Measurements from ENCODE around the gene ANTXRL.
"Not testable (repeated sequence)": the region's sequence is repeated elsewhere in the genome, so short reads cannot be mapped to it uniquely, and the experiment has no call there.

The ANTXRL gene

DNA sequence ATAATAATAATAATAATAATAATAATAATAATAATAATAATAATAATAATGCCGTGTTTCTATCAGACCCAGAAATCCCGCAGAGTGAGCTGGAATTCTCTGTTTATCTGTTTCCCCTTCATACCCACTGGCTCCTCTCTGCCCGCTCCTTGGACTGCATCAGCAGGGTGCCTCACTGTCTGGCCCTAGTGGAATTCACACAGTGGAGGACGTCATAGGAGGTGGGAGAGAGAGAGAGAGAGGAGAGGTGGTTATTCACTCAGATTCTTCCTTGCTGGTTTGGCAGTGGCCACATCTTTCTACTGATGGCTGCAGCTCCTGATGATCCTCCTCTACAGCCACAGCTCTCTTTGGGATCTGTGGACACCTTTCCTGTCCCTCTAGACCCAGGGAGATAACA is 78.7 kb downstream of the ANTXRL start:
- not testable (repeated sequence) for DNase-seq

DNA sequence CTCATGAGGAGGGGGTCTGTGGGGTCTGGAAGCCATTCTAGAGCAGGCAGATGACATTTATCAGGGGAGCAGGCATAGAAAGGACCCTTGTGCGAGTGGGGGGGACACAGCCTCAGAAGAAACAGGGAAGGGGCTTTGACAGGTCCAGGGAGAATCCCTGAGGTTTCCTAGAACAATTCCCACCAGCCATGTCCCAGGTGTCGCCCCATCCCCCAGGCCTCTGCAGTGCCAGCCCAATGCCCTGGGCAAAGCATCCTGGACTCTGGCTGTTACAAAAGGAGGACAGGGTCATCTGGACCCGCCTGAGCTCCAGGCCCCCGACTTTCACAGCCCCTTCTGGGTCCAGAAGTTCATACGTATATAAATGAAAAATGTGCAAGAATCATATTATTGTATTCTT is 80.4 kb downstream of the ANTXRL start:
- not testable (repeated sequence) for DNase-seq

DNA sequence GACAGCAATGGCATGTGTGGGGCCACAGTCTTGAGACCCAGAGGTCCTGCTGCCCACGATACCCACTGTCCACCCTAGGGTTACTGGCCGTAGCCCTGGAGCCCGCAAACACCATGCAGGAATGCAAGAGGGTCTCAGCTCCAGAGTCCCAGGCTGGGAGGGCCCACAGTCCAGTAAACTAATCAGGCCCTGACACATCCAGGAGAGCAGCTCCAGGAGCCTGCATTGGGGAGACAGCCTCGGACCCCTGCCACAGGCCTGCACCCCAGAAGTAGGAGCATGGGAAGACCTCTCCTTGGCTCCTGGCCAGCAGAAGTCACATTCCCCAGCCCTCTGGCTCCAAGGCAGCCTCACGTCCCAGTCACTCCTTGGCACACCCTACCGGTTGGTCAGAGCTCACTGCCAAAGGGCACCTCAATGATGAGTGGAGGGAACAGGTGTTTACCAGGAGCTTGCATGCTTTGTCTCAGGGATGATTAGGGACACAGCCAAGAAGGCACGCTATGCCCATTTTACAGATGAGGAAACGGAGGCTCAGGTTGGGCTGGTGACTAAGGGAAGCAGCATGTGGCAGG is 81.0 kb downstream of the ANTXRL start:
- not testable (repeated sequence) for DNase-seq

DNA sequence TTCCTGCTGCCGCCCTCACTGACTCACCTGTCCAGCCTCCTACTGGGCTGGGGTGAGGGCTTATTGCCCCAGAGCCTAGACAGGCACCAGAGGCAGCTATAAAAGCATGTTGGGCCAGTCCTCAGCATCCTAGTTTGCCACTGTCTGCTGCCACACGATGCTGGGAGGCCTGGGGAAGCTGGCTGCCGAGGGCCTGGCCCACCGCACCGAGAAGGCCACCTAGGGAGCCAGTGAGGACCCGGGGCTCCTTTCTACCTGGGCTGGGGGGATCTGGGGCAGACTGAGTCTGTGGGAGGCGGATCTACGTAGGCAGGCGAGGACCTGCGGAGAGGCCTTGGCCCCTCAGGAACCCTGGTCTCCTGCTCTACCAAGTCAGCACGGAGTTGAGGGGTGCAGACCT is 82.2 kb downstream of the ANTXRL start:
- not testable (repeated sequence) for DNase-seq

DNA sequence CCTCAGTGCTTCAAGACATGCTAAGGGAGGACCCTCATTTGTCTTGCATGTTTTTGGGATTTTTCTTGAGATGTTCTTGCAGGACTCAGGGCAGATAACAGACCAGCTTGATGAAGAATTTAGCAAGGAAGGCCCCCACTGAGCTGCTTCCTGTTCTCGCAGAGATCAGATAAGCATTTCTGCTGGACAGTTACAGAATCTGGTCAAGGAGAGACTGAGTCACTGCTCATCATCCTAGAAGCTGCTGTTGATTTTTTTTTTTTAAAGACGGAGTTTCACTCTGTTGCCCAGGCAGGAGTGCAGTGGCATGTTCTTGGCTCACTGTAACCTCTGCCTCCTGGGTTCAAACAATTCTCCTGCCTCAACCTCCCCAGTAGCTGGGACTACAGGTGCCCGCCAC is 87.6 kb downstream of the ANTXRL start:
- not testable (repeated sequence) for DNase-seq

DNA sequence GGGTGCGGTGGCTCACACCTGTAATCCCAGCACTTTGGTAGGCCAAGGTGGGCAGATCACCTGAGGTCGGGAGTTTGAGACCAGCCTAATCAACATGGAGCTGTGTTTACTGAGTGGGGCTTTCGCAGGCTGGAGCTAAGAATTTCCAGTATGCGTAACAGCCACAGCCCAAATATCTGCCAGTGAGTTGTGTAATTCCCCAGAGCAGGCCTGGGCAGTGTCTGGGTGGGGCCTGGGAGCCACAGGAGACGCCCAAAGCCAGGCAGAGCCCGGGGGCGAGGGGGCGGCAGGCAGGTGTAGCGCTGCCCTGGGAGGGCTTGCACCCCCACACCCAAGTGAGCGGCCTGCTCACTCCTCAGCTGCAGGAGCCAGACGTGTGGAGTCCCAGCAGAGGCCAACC is 88.6 kb downstream of the ANTXRL start, which contains the start of gene ANXA8L1:
TSS of gene ANXA8L1 (plus strand) at position 371 of the 400 bp plus-strand sequence. CDS start 76 bp downstream, outside the sequence.
- not testable (repeated sequence) for DNase-seq

DNA sequence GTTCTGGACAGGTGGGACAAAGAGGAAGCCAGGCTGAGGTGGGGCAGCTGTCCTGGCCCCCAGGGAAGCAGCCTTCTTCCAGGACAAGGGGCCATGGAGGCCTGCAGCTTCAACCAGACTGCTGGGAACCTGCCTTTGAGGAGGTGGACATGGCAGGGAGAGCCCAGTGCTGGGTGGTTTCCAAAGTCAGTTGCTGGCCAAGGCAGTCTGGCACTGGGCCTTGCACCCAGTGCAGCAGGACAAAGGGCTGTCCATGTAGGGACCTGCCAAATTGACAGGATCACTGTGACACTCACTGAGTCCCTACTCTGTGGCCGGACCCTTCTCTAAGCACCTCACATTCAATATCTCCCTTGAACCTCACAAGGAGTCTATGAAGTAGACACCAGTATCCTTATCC is 90.2 kb downstream of the ANTXRL start:
- not testable (repeated sequence) for DNase-seq

DNA sequence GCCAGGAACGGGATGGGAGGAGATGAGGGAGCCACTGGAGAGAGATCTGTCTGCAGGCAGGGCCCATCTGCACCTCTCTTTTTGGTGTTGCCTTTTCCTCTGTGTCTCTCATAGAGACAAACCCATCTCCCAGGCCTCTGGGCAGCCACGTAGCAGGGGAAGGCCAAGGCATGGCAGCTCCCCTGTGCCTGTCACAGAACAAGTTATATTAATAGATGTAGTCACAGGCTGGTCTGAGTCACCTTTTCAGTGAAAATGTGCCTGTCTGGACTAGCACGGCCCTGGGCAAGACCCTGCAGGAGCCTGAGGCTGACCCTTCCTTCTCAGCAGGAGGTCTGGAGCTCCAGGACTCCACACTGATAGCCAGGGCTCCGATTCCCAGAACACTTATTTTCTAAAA is 90.9 kb downstream of the ANTXRL start:
- not testable (repeated sequence) for DNase-seq

DNA sequence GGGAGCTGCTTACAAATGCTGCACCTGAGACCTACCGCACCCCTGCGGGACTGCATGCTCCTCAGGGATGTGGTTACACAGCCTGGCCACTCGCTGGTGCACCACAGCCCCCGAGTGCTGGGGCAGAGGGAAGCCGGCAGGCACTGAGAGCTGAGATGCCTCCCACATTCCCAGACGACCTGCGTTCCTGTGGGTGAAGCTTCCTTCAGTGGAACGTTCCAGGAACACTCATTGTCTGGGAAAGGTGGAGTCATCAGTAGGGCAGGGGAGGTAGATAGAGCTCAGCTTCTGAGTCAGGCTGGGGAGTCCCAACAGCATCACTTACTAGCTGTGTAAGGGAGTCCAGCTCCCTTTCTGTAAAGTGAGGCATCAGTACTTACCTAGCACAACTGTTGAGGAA is 91.3 kb downstream of the ANTXRL start:
- not testable (repeated sequence) for DNase-seq

DNA sequence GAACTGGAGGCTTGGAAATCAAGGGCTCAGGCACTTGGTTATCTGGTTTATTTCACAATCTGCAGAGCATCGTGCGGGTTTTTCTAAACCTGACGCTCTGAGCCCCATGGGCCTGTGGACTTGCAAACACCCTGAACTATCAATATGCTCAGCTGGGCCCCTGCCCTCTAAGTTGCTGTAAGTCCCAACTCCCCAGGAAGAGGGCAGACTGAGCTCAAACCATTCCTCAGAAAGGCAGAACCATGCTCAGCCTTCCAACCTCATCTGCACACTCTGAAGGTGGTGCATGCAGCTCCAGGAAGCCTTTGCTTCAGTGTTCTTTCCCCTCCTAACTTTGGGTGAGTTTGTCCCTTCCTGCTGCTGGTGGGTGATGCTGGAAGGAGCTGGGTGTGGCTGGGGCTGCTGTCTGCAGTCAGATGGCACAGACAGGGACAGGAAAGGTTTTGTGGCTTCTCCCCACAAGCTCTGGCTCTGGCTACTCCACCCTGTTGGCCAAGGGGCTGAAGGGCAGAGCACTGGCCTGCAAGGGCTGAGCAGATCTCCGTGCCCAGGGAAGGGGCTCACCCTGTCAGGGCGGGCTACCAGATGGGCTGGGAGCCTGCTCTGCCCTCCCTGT is 92.5 kb downstream of the ANTXRL start:
- DNase-seq, result not testable (repeated sequence)
